Ovary (tissue), 9 donors: ENCODE results near the gene DRAXIN. TPM values are rescaled to one million over a fixed set of nuclear protein-coding genes. Genes with fewer than 3 reads are reported as not detected.

ENCODE experiments used
- DNase-seq, 5 donors: peaks; one replicate each; pipeline ENCODE4 v3.0.0-alpha.2; 2019 to 2020
- H3K27ac ChIP-seq, 2 donors: fragments of 200-600 bp; one replicate each; pipeline versions ENCODE4 v1.5.1 to v1.8.0; 2019 to 2022
- H3K27me3 ChIP-seq: fragments of 200-600 bp; one replicate; pipeline ENCODE4 v1.8.0; 2022
- H3K36me3 ChIP-seq: fragments of 200-600 bp; sonication (generic); one replicate; pipeline ENCODE4 v1.5.1; 2019
- H3K4me1 ChIP-seq: one replicate; pipeline ENCODE4 v1.8.1; 2013; ENCODE audit warnings: mild to moderate bottlenecking, moderate library complexity; ENCODE audit not compliant: insufficient read depth
- H3K4me3 ChIP-seq: fragments of 200-600 bp; sonication (generic); one replicate; pipeline ENCODE4 v1.5.1; 2017
- H3K9me3 ChIP-seq, 2 donors: fragments of 200-600 bp in 1 of 2; sonication (generic) in 1 of 2; one replicate each; pipeline versions ENCODE4 v1.5.1 to v1.8.1; 2013 to 2019; ENCODE audit warnings: mild to moderate bottlenecking in 1 of 2, moderate library complexity in 1 of 2
- CTCF ChIP-seq, 3 donors: fragments of 450-650 bp in 2 of 3; fragments of 200-600 bp in 1 of 3; IDR thresholded peaks; one replicate each; pipeline versions ENCODE4 v1.5.1 to v1.8.0; 2016 to 2022; ENCODE audit warnings: antibody characterized with exemption in 3 of 3, mild to moderate bottlenecking in 1 of 3
- EP300 ChIP-seq: sonication (generic); formaldehyde crosslinking; IDR thresholded peaks from one replicate; pipeline ENCODE4 v1.6.1; 2017; ENCODE audit warnings: antibody characterized with exemption
- POLR2A ChIP-seq: fragments of 450-650 bp; IDR thresholded peaks from one replicate; pipeline ENCODE4 v1.6.1; 2017; ENCODE audit warnings: antibody characterized with exemption, mild to moderate bottlenecking, moderate library complexity
- WGBS, 3 donors: extraction: QIAGEN DNeasy Blood & Tissue Kit in 1 of 3; methylation state at CpG; one replicate each; pipeline versions ENCODE4 v1.1.5 to v1.1.7; 2013 to 2017; 5-methylcytosine and 5-hydroxymethylcytosine counted together
- intact Hi-C, 4 donors: fragments of 100-400 bp; cut with DNase I; formaldehyde crosslinking; loops; one replicate each; pipeline versions ENCODE4 v1.11.0 to v1.15.1; 2022 to 2023
- polyA plus RNA-seq, 2 donors: library from polyadenylated mRNA; stranded (reverse); fragments of 200-250 nt in 1 of 2; fragments of 350-450 nt in 1 of 2; fragmentation: Illumina TruSeq in 1 of 2; extraction: RNeasy Lipid Tissue Mini Kit (QIAGEN cat#74804) in 1 of 2; gene quantifications; one replicate each; pipeline ENCODE4 v1.2.3, GENCODE V29; 2013 to 2014
- total RNA-seq, 7 donors: library from RNA; depleted of rRNA in 2 of 7; stranded (reverse); fragments of >200 nt in 2 of 7; fragmentation: NEBNext Ultra II Directional in 3 of 7; extraction: Animal tissue kit (Norgen Biotek cat#: 25700) in 3 of 7; gene quantifications; one replicate each; pipeline versions ENCODE4 v1.1.0 to v1.2.4, GENCODE V29; 2016 to 2023
- donor health status: DM: no; HTN: no; CAD: no; lungs with moderate emphysema.
- donor health status: DM: no; HTN: no; CAD: no.
- donor health status: Bipolar disorder and iron deficiency.
- donor health status: DM: yes; HTN: yes; CAD: no.
- donor health status: DM: no; HTN: no; CAD: no.
- donor health status: DM: yes; HTN: yes; CAD: no.

The DRAXIN gene
- total and polyA plus RNA-seq, 9 donors: under 0.01 to 0.33 (median 0.05) TPM; not detected in 2

GRCh38 chr1:11771481-11772043, 80.1 kb downstream of the DRAXIN start:
- H3K9me3 ChIP-seq: no peaks in the 10 kb centered on the region
- peaks cover 3% of the 10 kb centered on the region for H3K4me1 ChIP-seq
- intact Hi-C loops: no loop called here
- no peak overlapping the region for H3K4me3 ChIP-seq
- H3K27me3 ChIP-seq: no peaks in the 10 kb centered on the region
- H3K27ac ChIP-seq: no peak overlapping the region
- WGBS, 3 donors: 63 to 73% (median 69%) methylated on average over 11 of the region's 11 CpGs
- DNase-seq: no peak
- TF ChIP-seq EP300 (no peak), CTCF (IDR thresholded peaks at IDR 0.05) (no peak), POLR2A (no peak)
- H3K36me3 ChIP-seq: no peaks in the 10 kb centered on the region

- Histone ChIP-seq H3K4me1 (peaks cover 3% of the 10 kb centered on the region), H3K9me3 (no peaks in the 10 kb centered on the region), H3K27me3 (no peaks in the 10 kb centered on the region), H3K27ac (no peak overlapping the region), H3K4me3 (no peak overlapping the region), H3K36me3 (no peaks in the 10 kb centered on the region)
- no peak for DNase-seq
- TF ChIP-seq EP300 (no peak), CTCF (IDR thresholded peaks at IDR 0.05) (no peak), POLR2A (no peak)
- intact Hi-C loops: no loop called here
- WGBS, 3 donors: 62 to 63% (median 62%) methylated on average over 5 of the region's 5 CpGs
Measured at GRCh38 chr1:11772458-11772857, 80.9 kb downstream of the DRAXIN start.

- Histone ChIP-seq H3K27ac (no peak overlapping the region), H3K4me3 (no peak overlapping the region), H3K36me3 (no peaks in the 10 kb centered on the region), H3K27me3 (no peaks in the 10 kb centered on the region), H3K9me3 (no peaks in the 10 kb centered on the region), H3K4me1 (no peaks in the 10 kb centered on the region)
- 84 to 89% (median 84%) methylated on average over 9 of the region's 9 CpGs for WGBS, 3 donors
- intact Hi-C loops: no loop called here
- TF ChIP-seq EP300 (no peak), POLR2A (no peak), CTCF (IDR thresholded peaks at IDR 0.05) (no peak)
- DNase-seq: no peak
Measured at GRCh38 chr1:11774753-11775152, 83.2 kb downstream of the DRAXIN start.

Other genes starting within 250 kb of the DRAXIN start
- gene DISP3, start 212.6 kb upstream of the DRAXIN start, total RNA-seq: under 1 TPM in 3 of 7 donors, not detected in 4; 0.18 to 0.36 (median 0.28) TPM
- under 1 TPM in 1 of 2 donors, not detected in 1; 0.08 TPM for gene DISP3, start 212.6 kb upstream of the DRAXIN start, polyA plus RNA-seq
- gene FBXO2, start 37.3 kb upstream of the DRAXIN start, total RNA-seq: 10 to 100 TPM in 1 of 7 donors, 1 to 10 TPM in 6; 1.3 to 17.6 (median 3.1) TPM
- 1 to 10 TPM in 1 of 2 donors, under 1 TPM in 1; 0.50 to 1.5 TPM for gene FBXO2, start 37.3 kb upstream of the DRAXIN start, polyA plus RNA-seq
- 10 to 100 TPM; 15.0 to 20.8 (median 17.5) TPM for gene FBXO44, start 36.8 kb upstream of the DRAXIN start, total RNA-seq
- gene FBXO44, start 36.8 kb upstream of the DRAXIN start, polyA plus RNA-seq: 10 to 100 TPM in 1 of 2 donors, 1 to 10 TPM in 1; 4.2 to 20.8 TPM
- 10 to 100 TPM in 1 of 7 donors, 1 to 10 TPM in 6; 5.2 to 11.8 (median 6.3) TPM for gene FBXO6, start 27.5 kb upstream of the DRAXIN start, total RNA-seq
- gene FBXO6, start 27.5 kb upstream of the DRAXIN start, polyA plus RNA-seq: 1 to 10 TPM; 3.0 to 7.3 TPM
- 10 to 100 TPM; 21.1 to 35.9 (median 27.8) TPM for gene MAD2L2, start 10.6 kb upstream of the DRAXIN start, total RNA-seq
- gene MAD2L2, start 10.6 kb upstream of the DRAXIN start, polyA plus RNA-seq: 10 to 100 TPM; 13.0 to 34.6 TPM
- 10 to 100 TPM; 24.5 to 53.2 (median 31.1) TPM for gene AGTRAP, start 44.4 kb downstream of the DRAXIN start, total RNA-seq
- 10 to 100 TPM in 1 of 2 donors, 1 to 10 TPM in 1; 5.9 to 38.2 TPM for gene AGTRAP, start 44.4 kb downstream of the DRAXIN start, polyA plus RNA-seq
- 1 to 10 TPM in 3 of 7 donors, under 1 TPM in 3, not detected in 1; 0.48 to 1.8 (median 1.1) TPM for gene C1orf167, start 70.5 kb downstream of the DRAXIN start, total RNA-seq
- 1 to 10 TPM in 1 of 2 donors, not detected in 1; 4.4 TPM for gene C1orf167, start 70.5 kb downstream of the DRAXIN start, polyA plus RNA-seq
- gene MTHFR, start 114.3 kb downstream of the DRAXIN start, total RNA-seq: 100 to 1,000 TPM in 1 of 7 donors, 10 to 100 TPM in 6; 41.2 to 161 (median 56.7) TPM
- gene MTHFR, start 114.3 kb downstream of the DRAXIN start, polyA plus RNA-seq: 10 to 100 TPM; 13.1 to 25.0 TPM
- 10 to 100 TPM; 11.7 to 39.7 (median 32.1) TPM for gene CLCN6, start 114.5 kb downstream of the DRAXIN start, total RNA-seq
- 10 to 100 TPM; 14.6 to 16.7 TPM for gene CLCN6, start 114.5 kb downstream of the DRAXIN start, polyA plus RNA-seq
- gene NPPA, start 156.1 kb downstream of the DRAXIN start, total RNA-seq: 1 to 10 TPM in 2 of 7 donors, under 1 TPM in 2, not detected in 3; 0.83 to 2.5 (median 1.2) TPM
- gene NPPA, start 156.1 kb downstream of the DRAXIN start, polyA plus RNA-seq: under 1 TPM in 1 of 2 donors, not detected in 1; 0.86 TPM
- gene NPPB, start 167.2 kb downstream of the DRAXIN start, total RNA-seq: not detected
- gene NPPB, start 167.2 kb downstream of the DRAXIN start, polyA plus RNA-seq: under 1 TPM in 1 of 2 donors, not detected in 1; 0.22 TPM
- 10 to 100 TPM; 24.5 to 47.7 (median 26.8) TPM for gene KIAA2013, start 234.7 kb downstream of the DRAXIN start, total RNA-seq
- gene KIAA2013, start 234.7 kb downstream of the DRAXIN start, polyA plus RNA-seq: 10 to 100 TPM; 17.3 to 29.7 TPM
- gene PLOD1, start 243.0 kb downstream of the DRAXIN start, total RNA-seq: 10 to 100 TPM; 26.3 to 98.2 (median 58.7) TPM
- gene PLOD1, start 243.0 kb downstream of the DRAXIN start, polyA plus RNA-seq: 10 to 100 TPM; 52.3 to 67.9 TPM